T-helper 1 cell treated with Interleukin-12 subunit alpha and Interleukin-12 subunit beta and Interleukin-4 antibody, amounts not matched to agents 30 μg/mL and 1 μg/mL, for 36 hours (primary cell): ENCODE results near the gene FARSA.
"Not testable (repeated sequence)": the region's sequence is repeated elsewhere in the genome, so short reads cannot be mapped to it uniquely, and the experiment has no call there.

Experiments
- H3K27ac Mint-ChIP-seq: one replicate; pipeline ENCODE4 v1.8.0; 2021; ENCODE audit warnings: mild to moderate bottlenecking, mixed read lengths
- H3K27me3 Mint-ChIP-seq: one replicate; pipeline ENCODE4 v1.8.0; 2021; ENCODE audit warnings: low read depth, mixed read lengths
- H3K36me3 Mint-ChIP-seq: one replicate; pipeline ENCODE4 v1.8.0; 2021; ENCODE audit warnings: low read depth, mixed read lengths
- H3K4me1 Mint-ChIP-seq: one replicate; pipeline ENCODE4 v1.8.0; 2021; ENCODE audit warnings: low read depth, mixed read lengths
- H3K4me3 Mint-ChIP-seq: one replicate; pipeline ENCODE4 v1.8.0; 2021; ENCODE audit warnings: mild to moderate bottlenecking, moderate library complexity, mixed read lengths
- H3K9me3 Mint-ChIP-seq: one replicate; pipeline ENCODE4 v1.8.0; 2021; ENCODE audit warnings: mixed read lengths

Gene FARSA

GRCh38 chr19:12933287-12934072 is at the start of gene FARSA:
Gene FARSA, minus strand, starts transcription at chr19:12933711. Its CDS starts 15 bp downstream, at chr19:12933696.
- no peaks in the 10 kb centered on the region for H3K27me3 Mint-ChIP-seq
- H3K4me1 Mint-ChIP-seq, result peaks cover 27% of the 10 kb centered on the region
- peak within 1 kb of the TSS; percentile 99 for H3K4me3 Mint-ChIP-seq
- H3K36me3 Mint-ChIP-seq, result peaks cover 20% of the 10 kb centered on the region
- H3K9me3 Mint-ChIP-seq, result no peaks in the 10 kb centered on the region
- H3K27ac Mint-ChIP-seq, result peak within 1 kb of the TSS; percentile 90

DNA sequence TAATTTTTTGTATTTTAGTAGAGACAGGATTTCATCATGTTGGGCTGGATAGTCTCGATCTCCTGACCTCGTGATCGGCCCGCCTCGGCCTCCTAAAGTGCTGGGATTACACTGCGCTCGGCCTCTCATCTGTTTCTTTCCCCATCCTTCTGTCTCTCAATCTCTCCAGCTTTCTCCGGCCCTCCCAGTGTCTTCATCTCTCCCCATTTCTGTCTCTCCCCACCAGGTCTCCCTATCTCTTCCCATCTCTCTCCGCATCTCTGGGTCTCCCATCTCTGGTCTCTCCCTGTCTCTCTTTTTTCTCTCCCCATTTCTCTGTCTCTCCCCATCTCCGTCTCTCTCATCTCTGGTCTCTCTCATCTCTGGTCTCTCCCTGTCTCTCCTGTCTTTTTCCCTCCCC is 49.6 kb upstream of the FARSA start:
- Mint-ChIP-seq H3K4me3 (no peak overlapping the region), H3K27ac (no peak overlapping the region), H3K4me1 (no peaks in the 10 kb centered on the region), H3K9me3 (no peaks in the 10 kb centered on the region), H3K36me3 (no peaks in the 10 kb centered on the region), H3K27me3 (peaks cover 9% of the 10 kb centered on the region)

- Mint-ChIP-seq H3K4me3 (no peak overlapping the region), H3K27me3 (peaks cover 13% of the 10 kb centered on the region), H3K9me3 (no peaks in the 10 kb centered on the region), H3K36me3 (no peaks in the 10 kb centered on the region), H3K4me1 (no peaks in the 10 kb centered on the region), H3K27ac (no peak overlapping the region)
Measured at GRCh38 chr19:12982648-12983047, 49.1 kb upstream of the FARSA start.

DNA sequence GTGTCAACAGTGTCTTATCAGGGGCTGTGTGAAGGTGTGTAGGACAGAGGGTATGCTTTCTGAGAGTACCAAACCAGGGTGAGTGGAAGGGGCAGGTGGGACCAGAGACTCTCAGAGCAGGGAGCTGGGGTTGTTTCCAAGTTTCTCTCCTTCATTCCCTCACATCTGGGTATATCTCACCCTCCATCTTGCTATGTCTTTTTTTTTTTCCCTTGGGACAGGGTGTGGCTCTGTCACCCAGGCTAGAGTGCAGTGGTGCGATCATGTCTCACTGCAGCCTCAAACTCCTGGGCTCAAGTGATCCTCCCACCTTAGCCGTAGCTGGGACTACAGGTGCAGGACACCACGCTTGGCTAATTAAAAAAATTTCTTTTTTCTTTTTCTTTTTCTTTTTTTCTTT is 46.5 kb upstream of the FARSA start:
- Mint-ChIP-seq H3K36me3 (no peaks in the 10 kb centered on the region), H3K9me3 (no peaks in the 10 kb centered on the region), H3K27me3 (peaks cover 11% of the 10 kb centered on the region), H3K4me3 (no peak overlapping the region), H3K4me1 (no peaks in the 10 kb centered on the region), H3K27ac (no peak overlapping the region)

GRCh38 chr19:12976109-12976508 is 42.6 kb upstream of the FARSA start:
- not testable (repeated sequence) for H3K27ac Mint-ChIP-seq, H3K36me3 Mint-ChIP-seq, H3K4me1 Mint-ChIP-seq, H3K9me3 Mint-ChIP-seq, H3K4me3 Mint-ChIP-seq
- peaks cover 11% of the 10 kb centered on the region for H3K27me3 Mint-ChIP-seq

GRCh38 chr19:12975221-12975741 is 41.8 kb upstream of the FARSA start:
- Mint-ChIP-seq H3K36me3 (no peaks in the 10 kb centered on the region), H3K4me3 (no peak overlapping the region), H3K27me3 (peaks cover 13% of the 10 kb centered on the region), H3K9me3 (no peaks in the 10 kb centered on the region), H3K27ac (no peak overlapping the region), H3K4me1 (no peaks in the 10 kb centered on the region)

DNA sequence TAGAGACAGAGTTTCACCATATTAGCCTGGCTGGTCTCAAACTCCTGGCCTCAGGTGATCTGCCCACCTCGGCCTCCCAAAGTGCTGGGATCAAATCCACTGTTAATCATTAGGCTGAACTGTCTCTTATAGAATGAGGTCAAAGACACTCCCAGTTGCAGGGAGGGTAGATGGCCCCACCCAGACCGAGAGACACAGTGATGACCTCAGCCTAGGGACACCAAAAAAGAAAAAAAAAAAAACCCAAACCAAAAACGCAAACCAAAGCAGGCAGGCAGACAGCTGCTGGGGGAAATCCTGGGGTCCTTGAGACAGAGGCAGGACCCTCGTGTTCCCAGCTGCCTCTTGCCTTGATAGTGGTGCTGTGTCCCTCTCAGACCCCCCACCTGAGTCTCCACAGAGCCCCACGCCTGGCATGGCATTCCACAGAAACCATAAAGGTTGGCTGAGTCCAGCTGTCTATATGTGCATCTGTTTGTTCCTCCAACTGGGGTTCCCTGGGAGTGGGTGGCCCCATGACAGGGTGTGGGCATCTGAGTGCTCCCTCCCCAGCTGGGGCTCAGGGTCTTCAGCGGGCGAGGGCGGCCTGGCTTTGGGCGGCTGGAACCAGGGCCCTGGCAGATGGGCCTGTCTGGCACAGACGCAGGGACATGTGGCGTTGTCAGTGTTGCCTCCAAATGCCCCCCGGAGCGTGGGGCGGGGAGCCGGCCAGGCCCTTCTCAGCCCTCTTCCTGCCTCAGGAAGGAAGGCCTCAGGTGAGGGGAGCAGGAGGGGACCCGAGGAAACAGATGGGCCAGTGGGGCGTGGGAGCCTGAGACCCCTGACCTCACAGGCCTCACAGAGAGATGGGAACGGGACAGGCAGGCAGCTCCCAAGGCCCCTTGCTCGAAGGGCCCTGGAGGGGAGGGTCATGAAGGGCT is 41.0 kb upstream of the FARSA start:
- Mint-ChIP-seq H3K27ac (no peak overlapping the region), H3K36me3 (no peaks in the 10 kb centered on the region), H3K4me1 (no peaks in the 10 kb centered on the region), H3K9me3 (no peaks in the 10 kb centered on the region), H3K27me3 (peaks cover 17% of the 10 kb centered on the region), H3K4me3 (no peak overlapping the region)

GRCh38 chr19:12973236-12973635 is 39.7 kb upstream of the FARSA start:
- H3K36me3 Mint-ChIP-seq, result no peaks in the 10 kb centered on the region
- no peaks in the 10 kb centered on the region for H3K9me3 Mint-ChIP-seq
- H3K27me3 Mint-ChIP-seq, result peaks cover 17% of the 10 kb centered on the region
- no peak overlapping the region for H3K4me3 Mint-ChIP-seq
- no peaks in the 10 kb centered on the region for H3K4me1 Mint-ChIP-seq
- H3K27ac Mint-ChIP-seq, result no peak overlapping the region

DNA sequence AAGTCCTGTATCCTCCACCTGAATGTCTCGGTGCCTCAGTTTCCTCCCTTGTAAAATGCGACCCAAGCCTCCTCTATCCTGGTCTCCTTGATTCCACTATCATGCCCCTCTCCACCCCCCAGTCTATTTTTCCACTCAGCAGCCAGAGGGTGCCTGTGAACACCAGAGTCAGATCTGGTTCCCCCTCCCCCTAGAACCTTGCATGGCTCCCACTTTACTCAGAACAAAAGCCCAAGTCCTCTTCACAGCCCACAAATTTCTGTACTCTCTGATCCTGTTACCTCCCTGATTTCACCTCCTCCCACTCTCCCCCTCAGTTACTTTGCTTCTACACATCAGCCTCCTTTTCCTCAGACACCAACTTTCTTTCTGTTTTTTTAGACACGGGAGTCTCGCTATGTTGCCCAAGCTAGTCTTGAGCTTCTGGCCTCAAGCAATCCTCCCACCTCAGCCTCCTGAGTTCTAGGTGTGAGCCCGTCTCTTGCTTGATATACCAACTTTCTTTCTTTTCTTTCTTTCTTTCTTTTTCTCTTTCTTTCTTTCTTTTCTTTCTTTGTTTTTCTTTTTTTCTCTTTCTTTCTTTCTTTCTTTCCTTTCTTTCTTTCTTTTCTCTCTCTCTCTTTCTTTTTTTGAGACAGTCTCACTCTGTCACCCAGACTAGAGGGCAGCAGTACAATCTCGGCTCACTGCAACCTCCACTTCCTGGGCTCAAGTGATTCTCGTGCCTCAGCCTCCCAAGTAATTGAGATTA is 36.7 kb upstream of the FARSA start:
- H3K27ac Mint-ChIP-seq, result no peak overlapping the region
- H3K9me3 Mint-ChIP-seq, result no peaks in the 10 kb centered on the region
- H3K27me3 Mint-ChIP-seq, result peaks cover 5% of the 10 kb centered on the region
- H3K36me3 Mint-ChIP-seq, result no peaks in the 10 kb centered on the region
- H3K4me1 Mint-ChIP-seq, result peaks cover under 1% of the 10 kb centered on the region
- H3K4me3 Mint-ChIP-seq, result no peak overlapping the region

- Mint-ChIP-seq H3K36me3 (no peaks in the 10 kb centered on the region), H3K4me3 (no peak within 1 kb of the TSS)
Measured at GRCh38 chr19:12969292-12969988, 35.9 kb upstream of the FARSA start, which contains the start of gene DAND5. Gene DAND5, plus strand, starts transcription at chr19:12969576. Its CDS starts 85 bp downstream, at chr19:12969661.

DNA sequence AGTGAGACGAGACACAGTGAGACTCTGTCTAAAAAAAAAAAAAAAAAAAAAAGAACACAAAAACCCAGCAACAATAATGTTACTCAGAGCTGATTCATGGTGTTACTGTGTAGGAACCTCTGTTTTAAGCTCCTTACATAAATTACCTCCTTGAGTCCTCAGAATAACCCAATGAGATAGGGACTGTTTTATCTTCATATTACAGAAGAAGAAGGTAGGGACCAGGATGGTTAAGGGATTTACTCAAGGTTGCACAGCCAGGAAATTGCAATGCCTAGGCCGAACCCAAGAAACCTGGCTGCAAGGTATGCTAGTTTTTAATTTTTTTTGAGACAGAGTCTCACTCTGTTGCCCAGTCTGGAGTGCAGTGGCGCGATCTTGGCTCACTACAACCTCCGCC is 34.4 kb upstream of the FARSA start:
- Mint-ChIP-seq H3K4me1 (peaks cover 4% of the 10 kb centered on the region), H3K27me3 (peaks cover 5% of the 10 kb centered on the region), H3K27ac (no peak overlapping the region), H3K9me3 (no peaks in the 10 kb centered on the region), H3K4me3 (no peak overlapping the region), H3K36me3 (no peaks in the 10 kb centered on the region)

More at GRCh38 chr19:12969292-12969988, 35.9 kb upstream of the FARSA start, which contains the start of gene DAND5:
- peaks cover 4% of the 10 kb centered on the region for H3K4me1 Mint-ChIP-seq
- peaks cover 5% of the 10 kb centered on the region for H3K27me3 Mint-ChIP-seq
- H3K27ac Mint-ChIP-seq, result no peak within 1 kb of the TSS
- H3K9me3 Mint-ChIP-seq, result no peaks in the 10 kb centered on the region

GRCh38 chr19:12965812-12966135 is 32.3 kb upstream of the FARSA start:
- peaks cover 10% of the 10 kb centered on the region for H3K27me3 Mint-ChIP-seq
- H3K4me3 Mint-ChIP-seq, result no peak overlapping the region
- H3K4me1 Mint-ChIP-seq, result peaks cover 4% of the 10 kb centered on the region
- no peaks in the 10 kb centered on the region for H3K36me3 Mint-ChIP-seq
- H3K27ac Mint-ChIP-seq, result peak overlapping the region; percentile 26
- H3K9me3 Mint-ChIP-seq, result no peaks in the 10 kb centered on the region

DNA sequence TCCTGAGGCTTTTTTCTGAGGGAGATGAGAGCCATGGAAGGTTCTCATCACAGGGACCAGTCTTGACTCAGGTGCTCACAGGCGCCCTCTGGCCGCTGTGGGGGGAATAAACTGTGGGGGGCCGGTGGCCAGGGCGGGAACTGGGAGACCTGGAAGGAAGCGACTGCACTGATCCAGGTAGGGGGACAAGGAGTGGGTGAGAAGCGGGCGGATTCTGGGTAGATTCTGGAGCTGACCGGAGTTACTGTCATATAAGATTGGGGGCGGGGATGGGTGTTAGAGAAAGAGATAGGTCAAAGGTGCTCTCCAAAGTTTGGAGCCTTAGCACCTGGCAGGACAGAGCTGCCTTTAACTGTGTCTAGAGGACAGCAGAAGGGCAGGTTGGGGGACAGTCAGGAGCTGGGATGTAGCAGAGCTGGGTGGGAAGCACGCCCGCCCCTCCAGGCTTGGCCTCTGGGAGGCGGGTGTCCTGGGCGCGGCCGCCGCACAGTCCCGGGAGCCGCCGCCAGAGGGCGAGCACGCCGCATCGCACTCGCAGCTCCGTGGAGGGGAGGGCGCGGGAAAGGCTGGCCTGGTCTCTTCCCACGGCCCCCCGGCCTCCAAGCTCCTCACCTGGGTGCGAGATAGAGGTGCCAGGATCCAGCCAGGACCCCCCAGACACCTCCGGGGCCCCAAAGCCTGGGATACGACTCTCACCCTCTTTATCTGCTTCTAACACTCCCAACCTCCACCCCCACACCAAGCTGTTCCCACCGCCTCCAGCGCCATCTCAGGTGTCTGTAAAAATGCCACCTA is 31.7 kb upstream of the FARSA start:
- Mint-ChIP-seq H3K9me3 (no peaks in the 10 kb centered on the region), H3K27ac (peak overlapping the region; percentile 84)

More for the DNA sequence above, 31.7 kb upstream of the FARSA start:
- H3K4me3 Mint-ChIP-seq, result peak overlapping the region; percentile 87
- peaks cover 4% of the 10 kb centered on the region for H3K4me1 Mint-ChIP-seq
- no peaks in the 10 kb centered on the region for H3K36me3 Mint-ChIP-seq
- H3K27me3 Mint-ChIP-seq, result peaks cover 7% of the 10 kb centered on the region
